H7 (cell line): ENCODE measurements around the gene COL27A1. TPM values are rescaled to one million over a fixed set of nuclear protein-coding genes. Genes with fewer than 3 reads are reported as not detected.
"Not testable (repeated sequence)": the region's sequence is repeated elsewhere in the genome, so short reads cannot be mapped to it uniquely, and the experiment has no call there.

Experiments
- DNase-seq: peaks from one replicate; pipeline ENCODE4 v3.0.0; 2012
- H3K27me3 ChIP-seq: 2 replicates; pipeline ENCODE4 v1.6.0; 2011; ENCODE audit warnings: mild to moderate bottlenecking, low read length; ENCODE audit not compliant: control insufficient read depth, insufficient read depth
- H3K36me3 ChIP-seq: replicated peaks from 2 replicates; pipeline ENCODE4 v1.5.1; 2011; ENCODE audit warnings: low read length; ENCODE audit not compliant: control insufficient read depth, insufficient read depth
- H3K4me3 ChIP-seq: 2 replicates; pipeline ENCODE4 v1.5.1; 2011; ENCODE audit warnings: low read depth, mild to moderate bottlenecking, control low read depth, low read length, moderate library complexity; ENCODE audit not compliant: insufficient read depth
- total RNA-seq: library from RNA; depleted of rRNA; stranded (reverse); fragments of >200 nt; shearing (Covaris generic); gene quantifications from 2 replicates; pipeline ENCODE4 v1.2.3, GENCODE V29; 2014

COL27A1 gene
- total RNA-seq, 1 experiment from 2014 or later = 10.5 TPM

- H3K4me3 ChIP-seq = no peak overlapping the region
- no peaks in the 10 kb centered on the region for H3K27me3 ChIP-seq
- peaks cover 4% of the 10 kb centered on the region; the same call in 1 of the 2 replicates for H3K36me3 ChIP-seq
- no peak for DNase-seq
Measured at GRCh38 chr9:114186605-114187289, 31.4 kb downstream of the COL27A1 start.

DNA sequence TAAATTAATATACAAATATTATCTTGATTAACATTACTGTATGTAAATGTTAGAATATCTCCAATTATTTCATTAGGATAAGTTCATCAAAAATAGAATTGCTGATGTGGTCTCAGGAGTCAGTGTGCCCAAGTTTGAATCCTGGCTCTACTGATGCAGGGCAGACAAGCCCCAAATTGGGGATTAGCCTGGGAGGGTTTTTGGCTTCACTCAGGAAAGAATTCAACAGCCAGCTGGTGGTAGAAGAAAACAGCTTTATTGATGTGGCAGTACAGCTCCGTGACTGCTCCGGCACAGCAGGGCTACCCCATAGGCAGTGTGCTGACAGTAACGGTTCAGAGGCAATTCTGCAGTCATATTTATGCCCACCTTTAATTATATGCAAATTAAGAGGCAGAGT lies 32.5 kb downstream of the COL27A1 start:
- no peaks in the 10 kb centered on the region for H3K27me3 ChIP-seq
- no peak overlapping the region for H3K4me3 ChIP-seq
- peaks cover 4% of the 10 kb centered on the region; the same call in 1 of the 2 replicates for H3K36me3 ChIP-seq
- DNase-seq = no peak

DNA sequence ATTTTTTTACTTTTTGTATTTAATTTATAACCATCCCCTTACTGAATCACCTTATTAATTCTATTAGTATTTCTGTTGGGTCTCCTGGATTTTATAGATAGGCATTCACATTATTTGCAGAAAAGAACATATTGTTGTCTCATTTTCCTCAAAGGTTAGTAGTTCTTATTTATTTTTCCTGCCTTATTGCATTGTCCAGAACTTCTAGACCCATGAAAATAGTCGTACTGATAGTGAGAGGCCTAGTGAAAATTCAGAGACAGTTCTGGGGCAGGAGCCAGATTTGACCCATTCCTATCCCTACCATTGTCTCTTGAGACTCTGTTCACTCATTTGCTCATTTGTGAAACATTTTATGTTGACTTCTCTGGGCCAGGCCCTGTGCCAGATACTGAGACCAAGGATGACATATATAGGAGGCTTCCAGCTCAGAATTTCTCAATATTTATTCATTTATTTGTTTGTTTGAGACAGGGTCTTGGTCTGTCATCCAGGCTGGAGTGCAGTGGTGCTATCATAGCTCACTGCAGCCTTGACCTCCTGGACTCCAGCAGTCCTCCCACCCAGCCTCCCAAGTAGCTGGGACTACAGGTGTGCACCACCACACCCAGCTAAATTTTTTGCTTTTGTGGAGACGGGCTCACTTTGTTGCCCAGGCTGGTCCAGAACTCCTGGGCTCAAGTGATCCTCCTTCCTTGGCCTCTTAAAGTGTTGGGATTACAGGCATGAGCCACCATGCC lies 34.7 kb downstream of the COL27A1 start:
- no peak for DNase-seq
- H3K27me3 ChIP-seq = no peaks in the 10 kb centered on the region
- H3K36me3 ChIP-seq = peaks cover 3% of the 10 kb centered on the region; the same call in 1 of the 2 replicates
- H3K4me3 ChIP-seq = no peak overlapping the region

DNA sequence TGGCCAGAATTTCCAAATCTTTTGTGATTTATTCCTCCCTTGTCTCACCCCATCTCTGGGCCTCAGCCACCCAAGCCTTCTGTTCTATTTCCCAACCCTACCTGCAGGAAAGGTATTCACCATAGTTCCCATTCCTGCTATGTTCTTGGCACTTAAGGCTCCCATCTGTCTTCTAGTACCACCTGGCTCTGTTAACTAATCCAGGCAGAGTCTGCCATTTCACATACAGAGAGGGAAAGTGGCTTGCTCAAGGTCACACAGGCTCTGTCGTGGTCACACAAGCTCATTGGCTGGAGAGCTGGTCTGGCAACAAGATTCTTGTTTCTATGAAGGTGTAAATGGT lies 35.2 kb downstream of the COL27A1 start:
- no peak overlapping the region for H3K4me3 ChIP-seq
- peaks cover 1% of the 10 kb centered on the region; the same call in 1 of the 2 replicates for H3K36me3 ChIP-seq
- DNase-seq = no peak
- H3K27me3 ChIP-seq = no peaks in the 10 kb centered on the region

- not testable (repeated sequence) for H3K27me3 ChIP-seq, H3K36me3 ChIP-seq, DNase-seq, H3K4me3 ChIP-seq
Measured at GRCh38 chr9:114191402-114191801, 36.1 kb downstream of the COL27A1 start.

GRCh38 chr9:114192539-114192938 lies 37.2 kb downstream of the COL27A1 start:
- no peaks in the 10 kb centered on the region; the same call in 1 of the 2 replicates for H3K36me3 ChIP-seq
- H3K27me3 ChIP-seq = no peaks in the 10 kb centered on the region
- H3K4me3 ChIP-seq = no peak overlapping the region
- DNase-seq = no peak

DNA sequence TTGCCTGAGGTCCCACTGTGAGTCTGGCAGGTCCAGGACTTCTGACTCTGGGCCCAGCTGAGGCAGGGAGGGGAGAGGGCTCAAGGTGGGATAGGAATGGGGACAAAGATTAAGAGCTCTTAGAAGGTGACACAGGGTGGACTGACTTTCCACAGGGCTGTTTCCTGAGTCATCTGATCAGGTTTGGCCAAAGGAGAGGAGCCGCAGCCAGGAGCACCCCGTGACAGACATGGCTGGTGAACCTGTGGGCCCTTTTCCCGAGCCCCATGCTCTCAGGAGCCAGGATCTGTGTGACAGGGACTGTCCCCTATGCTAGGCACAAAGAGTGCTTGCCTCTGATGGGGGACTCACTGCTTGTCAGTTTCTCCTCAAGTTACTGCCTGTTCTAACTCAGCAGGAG lies 37.8 kb downstream of the COL27A1 start:
- DNase-seq = no peak
- Histone ChIP-seq H3K4me3 (no peak overlapping the region), H3K36me3 (no peaks in the 10 kb centered on the region; the same call in 1 of the 2 replicates), H3K27me3 (no peaks in the 10 kb centered on the region)

- no peak for DNase-seq
- Histone ChIP-seq H3K27me3 (no peaks in the 10 kb centered on the region), H3K4me3 (no peak overlapping the region), H3K36me3 (no peaks in the 10 kb centered on the region; the same call in 1 of the 2 replicates)
Measured at GRCh38 chr9:114196117-114196516, 40.8 kb downstream of the COL27A1 start.

GRCh38 chr9:114196979-114197622 lies 41.8 kb downstream of the COL27A1 start:
- no peak for DNase-seq
- H3K36me3 ChIP-seq = no peaks in the 10 kb centered on the region; the same call in 1 of the 2 replicates
- no peak overlapping the region for H3K4me3 ChIP-seq
- no peaks in the 10 kb centered on the region for H3K27me3 ChIP-seq

- no peaks in the 10 kb centered on the region for H3K27me3 ChIP-seq
- no peaks in the 10 kb centered on the region; the same call in 1 of the 2 replicates for H3K36me3 ChIP-seq
- no peak for DNase-seq
- H3K4me3 ChIP-seq = no peak overlapping the region
Measured at GRCh38 chr9:114198249-114199040, 43.1 kb downstream of the COL27A1 start.

GRCh38 chr9:114200721-114201300 lies 45.5 kb downstream of the COL27A1 start:
- Histone ChIP-seq H3K27me3 (no peaks in the 10 kb centered on the region), H3K36me3 (no peaks in the 10 kb centered on the region; the same call in 1 of the 2 replicates), H3K4me3 (no peak overlapping the region)
- no peak for DNase-seq

GRCh38 chr9:114202396-114202795 lies 47.1 kb downstream of the COL27A1 start:
- DNase-seq = no peak
- Histone ChIP-seq H3K4me3 (no peak overlapping the region), H3K36me3 (no peaks in the 10 kb centered on the region; the same call in 1 of the 2 replicates), H3K27me3 (no peaks in the 10 kb centered on the region)

GRCh38 chr9:114202849-114203248 lies 47.5 kb downstream of the COL27A1 start:
- no peaks in the 10 kb centered on the region; the same call in 1 of the 2 replicates for H3K36me3 ChIP-seq
- H3K27me3 ChIP-seq = no peaks in the 10 kb centered on the region
- no peak for DNase-seq
- no peak overlapping the region for H3K4me3 ChIP-seq
